Subcutaneous abdominal adipose tissue (tissue), 5 donors: ENCODE measurements around the gene EGR2.

ENCODE experiments used
- H3K27ac ChIP-seq: one replicate; pipeline ENCODE4 v1.7.0; 2013; ENCODE audit warnings: low read depth, mild to moderate bottlenecking, inconsistent platforms, low read length, moderate library complexity
- H3K27me3 ChIP-seq, 5 donors: one replicate each; pipeline ENCODE4 v1.7.0; 2013; ENCODE audit warnings: low read length in 5 of 5, inconsistent platforms in 1 of 5; ENCODE audit not compliant: control insufficient read depth in 5 of 5, insufficient read depth in 4 of 5
- H3K36me3 ChIP-seq, 5 donors: one replicate each; pipeline ENCODE4 v1.7.0; 2013; ENCODE audit warnings: low read length in 5 of 5; ENCODE audit not compliant: control insufficient read depth in 5 of 5, insufficient read depth in 5 of 5
- H3K4me1 ChIP-seq, 5 donors: one replicate each; pipeline ENCODE4 v1.7.0; 2013; ENCODE audit warnings: low read length in 5 of 5, mild to moderate bottlenecking in 3 of 5, moderate library complexity in 1 of 5; ENCODE audit not compliant: control insufficient read depth in 5 of 5, insufficient read depth in 5 of 5
- H3K4me3 ChIP-seq, 5 donors: one replicate each; pipeline ENCODE4 v1.7.0; 2013; ENCODE audit warnings: low read length in 5 of 5, low read depth in 1 of 5
- H3K9ac ChIP-seq, 5 donors: one replicate each; pipeline ENCODE4 v1.7.0; 2013; ENCODE audit warnings: low read length in 5 of 5, mild to moderate bottlenecking in 4 of 5, moderate library complexity in 3 of 5
- H3K9me3 ChIP-seq, 5 donors: one replicate each; pipeline ENCODE4 v1.7.0; 2013; ENCODE audit warnings: low read length in 5 of 5; ENCODE audit not compliant: control insufficient read depth in 5 of 5
- donor health status: healthy.
- donor health status: healthy.
- donor health status: healthy.
- donor health status: healthy.
- donor health status: healthy.

EGR2 gene

DNA sequence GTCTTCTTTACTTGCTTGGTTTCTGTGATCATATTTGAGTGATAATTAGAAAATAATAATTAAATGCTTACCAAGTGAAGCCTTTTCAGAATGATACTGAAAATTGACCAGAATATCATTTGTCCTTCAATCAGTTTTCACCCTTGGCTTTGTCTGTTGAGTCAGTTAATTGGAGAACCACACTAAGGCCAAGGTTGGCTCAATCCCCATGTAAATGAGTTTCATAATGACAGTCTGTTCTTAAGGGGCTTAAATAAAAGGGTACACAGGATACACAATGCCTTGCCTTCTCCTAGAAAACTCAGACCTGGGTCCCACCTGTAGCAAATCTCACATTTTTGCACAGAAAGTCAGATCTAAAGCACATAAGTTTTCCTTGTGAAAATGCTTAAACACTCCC lies 31.3 kb upstream of the EGR2 start:
- Histone ChIP-seq H3K27ac (no peak overlapping the region), H3K9me3 (peaks cover 4 to 11% (median 7%) of the 10 kb centered on the region in 5 donors), H3K27me3 (no peaks in the 10 kb centered on the region), H3K9ac (no peak overlapping the region), H3K36me3 (no peaks in the 10 kb centered on the region), H3K4me1 (no peaks in the 10 kb centered on the region), H3K4me3 (no peak overlapping the region)

DNA sequence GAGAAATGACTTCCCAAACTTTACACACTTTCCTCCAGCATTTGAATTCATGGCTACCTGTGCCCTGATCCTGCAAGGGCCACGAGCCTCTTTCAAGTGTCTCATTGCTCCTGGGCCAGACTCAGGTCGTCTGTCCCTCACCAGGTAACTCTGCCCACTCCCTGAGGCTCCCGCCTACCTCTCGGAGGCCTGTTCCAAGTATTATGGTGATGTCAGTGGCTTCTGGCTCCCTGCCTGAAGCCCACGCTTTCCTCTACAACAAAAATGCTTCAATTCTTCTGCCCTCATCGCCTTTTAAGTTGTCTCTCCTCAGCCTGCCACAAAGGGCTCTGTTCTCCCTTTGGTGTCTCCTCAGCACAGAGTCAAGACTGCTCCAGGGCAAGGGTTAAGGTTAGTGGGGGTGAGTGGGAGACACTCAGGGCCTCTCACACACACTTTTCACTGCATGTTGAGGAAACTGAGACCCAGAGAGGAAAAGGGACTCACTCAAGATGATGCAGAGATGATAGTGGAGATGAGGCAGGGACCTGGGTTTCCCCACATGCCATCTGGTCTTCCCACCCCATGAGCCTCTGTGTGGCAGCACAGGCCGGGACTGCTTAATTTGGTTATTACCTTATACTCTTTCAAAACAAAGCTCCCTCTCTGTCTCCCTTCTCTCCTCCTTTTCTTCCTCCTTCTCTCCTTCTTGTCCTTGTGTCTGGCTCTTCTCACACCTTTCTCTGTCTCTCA lies 28.3 kb upstream of the EGR2 start:
- no peaks in the 10 kb centered on the region for H3K36me3 ChIP-seq
- no peak overlapping the region for H3K27ac ChIP-seq
- H3K27me3 ChIP-seq, result no peaks in the 10 kb centered on the region
- no peaks in the 10 kb centered on the region for H3K4me1 ChIP-seq
- peaks cover 4 to 11% (median 7%) of the 10 kb centered on the region in 5 donors for H3K9me3 ChIP-seq
- H3K9ac ChIP-seq, result no peak overlapping the region
- no peak overlapping the region for H3K4me3 ChIP-seq

DNA sequence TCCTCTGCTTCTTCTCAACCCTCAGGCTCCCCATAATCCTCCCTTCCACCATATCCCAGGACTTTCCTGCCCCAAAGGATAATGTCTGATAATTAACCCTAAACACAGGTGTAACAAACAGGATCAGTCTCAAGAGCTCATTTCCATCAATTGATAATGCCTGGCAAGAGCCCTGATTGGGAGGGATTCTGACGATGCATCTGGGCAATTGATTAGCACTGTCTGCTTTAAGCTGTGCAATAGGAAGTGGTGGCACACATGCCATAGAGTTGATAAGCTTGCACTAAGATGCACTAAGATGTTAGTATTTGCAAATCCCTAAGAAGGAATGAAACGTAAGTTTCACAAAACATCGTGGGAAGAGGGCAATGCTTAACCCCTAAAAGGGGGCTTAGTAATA lies 27.4 kb upstream of the EGR2 start:
- H3K27me3 ChIP-seq, result no peaks in the 10 kb centered on the region
- H3K9me3 ChIP-seq, result peaks cover 4 to 11% (median 7%) of the 10 kb centered on the region in 5 donors
- H3K27ac ChIP-seq, result no peak overlapping the region
- no peaks in the 10 kb centered on the region for H3K36me3 ChIP-seq
- H3K4me1 ChIP-seq, result no peaks in the 10 kb centered on the region
- H3K4me3 ChIP-seq, result no peak overlapping the region
- H3K9ac ChIP-seq, result no peak overlapping the region

DNA sequence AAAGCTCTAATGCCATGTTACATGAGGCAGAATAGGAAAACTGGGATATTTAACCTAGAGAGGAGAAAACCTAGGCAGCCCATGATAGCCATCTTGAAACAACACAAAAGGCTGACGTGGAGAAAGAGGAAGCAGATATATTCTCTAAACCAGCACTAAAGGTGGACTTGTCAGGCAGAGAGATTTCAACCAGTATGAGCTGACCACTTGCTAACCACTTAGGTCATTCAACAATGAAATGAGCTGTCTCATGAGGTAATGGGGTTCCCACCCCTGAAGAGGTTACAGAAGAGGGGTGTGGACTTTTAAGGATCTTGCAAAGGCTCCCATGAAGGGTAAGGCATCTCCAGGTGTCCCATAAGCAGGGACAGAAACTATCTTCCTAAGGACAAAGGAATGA lies 26.8 kb upstream of the EGR2 start:
- H3K27ac ChIP-seq, result no peak overlapping the region
- H3K36me3 ChIP-seq, result no peaks in the 10 kb centered on the region
- no peak overlapping the region for H3K9ac ChIP-seq
- no peaks in the 10 kb centered on the region for H3K27me3 ChIP-seq
- no peaks in the 10 kb centered on the region for H3K4me1 ChIP-seq
- no peak overlapping the region for H3K4me3 ChIP-seq
- H3K9me3 ChIP-seq, result peaks cover 4 to 11% (median 7%) of the 10 kb centered on the region in 5 donors

DNA sequence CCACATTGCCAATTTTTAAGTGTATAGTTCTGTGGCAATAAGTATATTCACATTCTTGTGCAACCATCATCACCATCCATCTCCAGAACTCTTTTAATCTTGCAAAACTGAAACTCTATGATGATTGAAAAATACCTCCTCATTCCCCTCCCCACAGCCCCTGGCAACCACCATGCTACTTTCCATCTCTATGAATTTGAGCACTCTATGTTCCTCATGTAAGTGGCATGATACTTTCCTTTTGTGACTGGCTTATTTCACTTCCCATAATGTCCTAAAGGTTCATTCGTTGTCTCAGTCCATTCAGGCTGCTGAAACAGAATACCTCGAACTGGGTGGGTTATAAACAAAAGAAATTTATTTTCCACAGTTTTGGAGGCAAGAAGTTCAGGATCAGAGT lies 23.4 kb upstream of the EGR2 start:
- Histone ChIP-seq H3K27me3 (no peaks in the 10 kb centered on the region), H3K4me1 (no peaks in the 10 kb centered on the region), H3K9me3 (no peaks in the 10 kb centered on the region), H3K27ac (no peak overlapping the region), H3K36me3 (no peaks in the 10 kb centered on the region), H3K9ac (no peak overlapping the region), H3K4me3 (no peak overlapping the region)

DNA sequence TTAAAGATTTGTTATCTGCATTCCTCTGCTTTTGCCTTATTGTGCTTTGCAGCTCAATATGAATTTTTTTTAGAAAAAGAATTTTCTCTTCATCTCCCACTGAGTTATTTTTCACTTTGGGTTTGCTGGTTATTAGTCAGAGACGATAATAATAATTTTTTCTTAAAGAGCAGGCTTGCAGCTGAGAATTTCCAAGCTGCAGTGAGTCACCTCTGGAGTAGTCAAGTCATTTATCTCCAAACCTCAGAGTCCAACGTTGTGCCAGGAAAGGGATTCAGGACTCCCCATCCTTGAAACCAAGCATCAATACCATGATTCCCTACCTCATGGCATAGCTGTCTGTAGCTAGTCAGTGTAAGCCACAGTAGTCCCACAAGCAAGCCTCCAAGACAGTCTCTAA lies 15.2 kb upstream of the EGR2 start:
- peaks cover 0 to 3% (median 0%) of the 10 kb centered on the region in 5 donors for H3K4me1 ChIP-seq
- no peak overlapping the region for H3K9ac ChIP-seq
- no peaks in the 10 kb centered on the region for H3K9me3 ChIP-seq
- H3K27ac ChIP-seq, result no peak overlapping the region
- no peaks in the 10 kb centered on the region for H3K36me3 ChIP-seq
- H3K27me3 ChIP-seq, result no peaks in the 10 kb centered on the region
- H3K4me3 ChIP-seq, result no peak overlapping the region

DNA sequence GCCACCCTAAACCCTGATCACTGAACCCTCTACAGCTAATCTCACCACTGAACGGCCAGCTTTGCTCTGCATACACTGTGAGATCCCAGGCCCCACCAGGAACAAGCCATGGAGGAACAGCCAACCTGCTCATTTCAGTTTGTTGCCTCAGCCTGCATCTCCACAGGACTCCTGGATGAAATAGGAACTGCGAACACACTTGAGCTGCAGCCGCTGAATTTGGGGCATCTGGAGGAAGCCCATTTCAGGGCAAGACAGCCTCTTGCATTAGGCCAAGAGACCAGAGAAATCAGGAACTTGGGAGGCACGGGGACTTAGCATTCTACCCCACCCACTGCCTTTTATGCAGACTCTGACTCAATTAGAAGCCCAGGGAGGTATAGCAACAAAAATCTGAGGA lies 14.5 kb upstream of the EGR2 start:
- Histone ChIP-seq H3K9ac (no peak overlapping the region), H3K36me3 (no peaks in the 10 kb centered on the region), H3K4me1 (peaks cover 0 to 3% (median 0%) of the 10 kb centered on the region in 5 donors), H3K27me3 (no peaks in the 10 kb centered on the region), H3K9me3 (no peaks in the 10 kb centered on the region), H3K4me3 (no peak overlapping the region), H3K27ac (no peak overlapping the region)

DNA sequence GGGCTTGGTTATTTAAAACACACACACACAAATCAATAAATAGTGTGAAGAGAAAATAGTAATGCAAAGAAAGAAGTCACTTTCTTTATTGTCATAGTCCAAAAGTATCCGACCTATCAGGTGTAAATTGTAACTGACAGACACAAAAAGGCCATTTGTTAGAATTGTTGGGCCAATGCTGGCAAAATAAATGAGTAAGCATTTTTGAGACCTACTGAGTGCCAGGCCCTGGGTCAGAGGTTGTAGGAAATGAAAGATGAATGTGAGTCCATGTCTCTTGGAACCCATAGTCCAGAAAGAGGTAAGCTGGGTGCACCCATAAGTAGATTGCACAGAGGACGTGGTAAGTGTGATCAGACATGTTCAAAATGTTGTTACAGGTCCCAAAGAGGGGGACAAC lies 13.5 kb upstream of the EGR2 start:
- H3K27me3 ChIP-seq, result no peaks in the 10 kb centered on the region
- no peaks in the 10 kb centered on the region for H3K36me3 ChIP-seq
- no peaks in the 10 kb centered on the region for H3K9me3 ChIP-seq
- H3K4me1 ChIP-seq, result peaks cover 0 to 3% (median 0%) of the 10 kb centered on the region in 5 donors
- no peak overlapping the region for H3K9ac ChIP-seq
- no peak overlapping the region for H3K27ac ChIP-seq
- H3K4me3 ChIP-seq, result no peak overlapping the region

DNA sequence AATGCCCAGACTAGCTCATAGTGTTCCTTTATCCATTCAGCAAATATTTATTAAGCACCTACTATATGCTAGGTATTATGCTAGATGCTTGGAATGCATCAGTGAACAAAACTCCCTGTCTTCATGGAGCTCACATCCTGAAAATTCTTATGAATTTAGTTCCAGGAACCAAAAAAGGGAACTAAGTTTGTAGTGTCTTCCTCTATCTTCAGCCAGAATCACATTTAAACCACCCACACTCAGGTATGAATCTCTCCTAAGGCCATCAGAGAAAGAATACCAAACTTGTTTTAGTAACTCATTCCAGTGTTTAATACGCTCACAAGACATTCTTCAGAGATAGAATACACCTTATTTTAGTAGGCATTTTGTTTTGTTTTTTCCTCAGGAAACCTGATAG lies 10.1 kb upstream of the EGR2 start:
- Histone ChIP-seq H3K4me1 (no peaks in the 10 kb centered on the region), H3K27ac (no peak overlapping the region), H3K4me3 (no peak overlapping the region), H3K36me3 (no peaks in the 10 kb centered on the region), H3K9me3 (no peaks in the 10 kb centered on the region), H3K9ac (no peak overlapping the region), H3K27me3 (no peaks in the 10 kb centered on the region)

DNA sequence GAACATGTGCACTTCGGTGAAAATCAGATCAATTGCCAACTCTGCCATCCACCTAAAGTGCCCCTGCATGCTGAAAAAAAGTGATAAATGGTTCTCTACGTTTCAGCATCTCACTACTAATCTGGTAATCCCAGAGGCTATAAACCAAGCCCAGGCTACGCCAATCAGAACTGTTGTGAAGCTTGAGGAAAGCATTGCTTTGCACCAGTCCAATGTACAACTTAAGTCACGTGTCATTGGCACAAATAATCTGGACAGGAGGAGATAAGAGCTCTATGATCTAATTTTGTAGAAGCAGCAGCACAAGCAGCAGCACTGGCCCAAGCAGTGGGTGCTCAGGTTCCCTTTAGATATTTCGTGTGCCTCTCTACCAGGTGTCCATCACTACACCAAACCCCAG lies 4.4 kb upstream of the EGR2 start:
- no peak overlapping the region for H3K4me3 ChIP-seq
- H3K9me3 ChIP-seq, result no peaks in the 10 kb centered on the region
- no peak overlapping the region for H3K27ac ChIP-seq
- peaks cover 0 to 20% (median 14%) of the 10 kb centered on the region in 5 donors for H3K27me3 ChIP-seq
- H3K9ac ChIP-seq, result no peak overlapping the region
- peaks cover 0 to 30% (median 29%) of the 10 kb centered on the region in 5 donors for H3K4me1 ChIP-seq
- H3K36me3 ChIP-seq, result no peaks in the 10 kb centered on the region
